Astrocyte (in vitro differentiated cells and primary cell): ENCODE measurements around the gene CCNE1.

Source experiments
- CTCF ChIP-seq: IDR thresholded peaks from 2 replicates; pipeline ENCODE4 v1.5.1; 2011; ENCODE audit warnings: low read depth, mild to moderate bottlenecking, inconsistent platforms, low read length, moderate library complexity; ENCODE audit not compliant: insufficient read depth
- EZH2 ChIP-seq: IDR thresholded peaks from 2 replicates; pipeline ENCODE4 v1.6.1; 2012; ENCODE audit warnings: mild to moderate bottlenecking, low read length, inconsistent platforms; ENCODE audit not compliant: insufficient read depth

DNA sequence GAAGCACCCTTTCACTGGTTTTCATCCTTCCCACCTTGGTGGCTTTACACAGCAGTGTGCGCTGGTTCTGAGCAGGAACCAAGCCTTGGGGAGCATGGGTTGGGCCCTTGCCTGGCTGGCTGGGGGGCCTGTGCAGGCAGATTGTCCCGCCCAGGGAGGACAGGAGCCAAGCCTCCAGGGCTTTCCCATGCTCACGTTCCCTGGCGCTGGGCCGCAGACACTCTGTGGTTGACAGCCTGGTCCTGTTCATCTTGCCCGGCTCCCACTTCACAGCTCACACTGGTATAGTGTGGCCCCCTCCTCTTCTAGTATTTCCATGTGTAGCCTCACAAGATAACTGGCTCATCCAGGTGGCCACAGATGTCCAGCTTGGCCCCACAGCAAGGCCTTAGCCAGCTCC lies 4.6 kb upstream of the CCNE1 start:
- TF ChIP-seq EZH2, result no peak
- TF ChIP-seq CTCF, result no peak
